Measurements from ENCODE around the gene PAPSS2. TPM values are rescaled to one million over a fixed set of nuclear protein-coding genes. Genes with fewer than 3 reads are reported as not detected.

PAPSS2 gene
- total RNA-seq, 1 experiment from 2014 or later: 14.6 TPM

DNA sequence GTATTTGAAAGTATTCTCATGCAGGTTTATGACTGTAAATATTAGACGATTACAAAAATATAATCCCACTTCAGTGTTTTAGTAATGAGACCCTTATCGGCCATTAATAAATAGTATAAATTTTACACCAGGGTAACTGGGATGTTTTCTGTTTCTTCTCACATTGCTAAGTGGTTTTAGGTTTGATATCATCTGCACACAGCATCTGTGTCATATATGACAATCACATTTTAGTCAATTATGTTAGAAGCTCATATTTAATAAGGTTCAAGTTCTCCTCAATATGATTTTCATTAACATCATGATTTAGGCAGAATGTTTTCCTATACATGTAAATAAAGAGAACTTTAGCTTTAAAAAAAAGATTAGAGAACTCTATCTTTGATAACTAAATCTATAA lies 91.6 kb downstream of the PAPSS2 start:
- no TSS peak for BruUV-seq (replicated peaks)
- no peak overlapping the region for H3K4me2 ChIP-seq (ENCODE audit: low read length)
- H3K4me3 ChIP-seq (replicated peaks in 1 of 2; ENCODE audit: low read depth in 1 of 2, low read length in 2 of 2): no peak overlapping the region
- intact Hi-C loops (cut with micrococcal nuclease): no loop called here
- CTCF ChIA-PET: interaction anchor here (1.3 kb wide), 1 partner anchor 17 kb away, joined by 5 read pairs; no protein-coding TSS in a partner anchor
- H3K9me3 ChIP-seq (ENCODE audit: control insufficient read depth in 1 of 2, insufficient read depth in 1 of 2, low read depth in 1 of 2, low read length in 2 of 2): no peaks in the 10 kb centered on the region
- ATAC-seq (no peak), DNase-seq (ENCODE audit: low read depth, low spot score) (no peak)
- no peak overlapping the region for H2AFZ ChIP-seq (ENCODE audit: low read depth, low read length, poor library complexity, severe bottlenecking)
- peaks cover 0 to 5% of the 10 kb centered on the region in 2 experiments; a peak in 1 of 4 replicates for H3K4me1 ChIP-seq (ENCODE audit: control insufficient read depth in 1 of 2, insufficient read depth in 2 of 2, low read length in 2 of 2)
- no peak overlapping the region for H3K27ac ChIP-seq (ENCODE audit: low read depth, low read length)
- no peaks in the 10 kb centered on the region for H3K9me2 ChIP-seq (ENCODE audit: insufficient read depth)
- H3K79me2 ChIP-seq (ENCODE audit: insufficient read depth, low read length): no peaks in the 10 kb centered on the region
- TF ChIP-seq CBX3 (IDR thresholded peaks at IDR 0.05; ENCODE audit: low read depth): no peak
- no peak for TF ChIP-seq ZNF274 (IDR thresholded peaks at IDR 0.05; ENCODE audit: low read depth, low read length)
- TF ChIP-seq, protein P1, sequence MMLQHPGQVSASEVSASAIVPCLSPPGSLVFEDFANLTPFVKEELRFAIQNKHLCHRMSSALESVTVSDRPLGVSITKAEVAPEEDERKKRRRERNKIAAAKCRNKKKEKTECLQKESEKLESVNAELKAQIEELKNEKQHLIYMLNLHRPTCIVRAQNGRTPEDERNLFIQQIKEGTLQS (IDR thresholded peaks at IDR 0.05): no peak
- no peak for TF ChIP-seq SRF (IDR thresholded peaks at IDR 0.05; ENCODE audit: low read depth)
- TF ChIP-seq POLR2AphosphoS5 (IDR thresholded peaks at IDR 0.05; ENCODE audit: low read depth, low read length): no peak
- TF ChIP-seq SP1 (IDR thresholded peaks at IDR 0.05; ENCODE audit: low read depth): no peak
- TF ChIP-seq TCF7L2 (IDR thresholded peaks at IDR 0.05; ENCODE audit: borderline replicate concordance, extremely low read depth, insufficient read depth, insufficient read length): no peak
- TF ChIP-seq, protein P2, sequence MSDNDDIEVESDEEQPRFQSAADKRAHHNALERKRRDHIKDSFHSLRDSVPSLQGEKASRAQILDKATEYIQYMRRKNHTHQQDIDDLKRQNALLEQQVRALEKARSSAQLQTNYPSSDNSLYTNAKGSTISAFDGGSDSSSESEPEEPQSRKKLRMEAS (IDR thresholded peaks at IDR 0.05): no peak
- peaks cover 10% of the 10 kb centered on the region for H4K20me1 ChIP-seq (ENCODE audit: insufficient read depth)
- no peak overlapping the region for H3K9ac ChIP-seq (ENCODE audit: low read length)
- H3K27me3 ChIP-seq (ENCODE audit: insufficient read depth, low read length): no peaks in the 10 kb centered on the region
- RAD21 ChIA-PET (ENCODE audit: low non-redundant PET in 1 of 2, low total read pairs in 2 of 2, uncharacterized antibody in 2 of 2, unreplicated experiment in 2 of 2): no interaction called here
- H3K36me3 ChIP-seq (ENCODE audit: control insufficient read depth in 1 of 2, insufficient read depth in 2 of 2, low read length in 2 of 2): peaks cover 11 to 15% of the 10 kb centered on the region in 2 experiments; a peak in 3 of 4 replicates
- POLR2A ChIA-PET: no interaction called here

DNA sequence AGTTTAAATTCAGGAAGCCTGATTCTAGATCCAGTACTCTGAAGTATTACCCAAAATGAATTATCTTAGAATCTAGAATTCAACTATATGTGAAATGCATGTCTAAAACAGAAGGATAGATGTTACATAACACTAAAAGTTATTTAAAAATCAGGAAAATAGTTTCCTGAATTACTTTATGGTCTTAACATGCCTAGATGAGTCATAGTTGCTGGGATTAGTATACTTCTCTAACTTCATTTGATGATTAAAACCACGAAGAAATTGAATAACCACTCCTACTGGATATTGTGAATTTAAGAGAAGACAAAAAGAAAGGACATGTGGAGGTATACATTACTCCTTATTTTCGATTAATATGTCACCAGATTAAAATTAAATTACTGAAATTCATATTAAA lies 92.9 kb downstream of the PAPSS2 start:
- Histone ChIP-seq H3K9me3 (ENCODE audit: control insufficient read depth in 1 of 2, insufficient read depth in 1 of 2, low read depth in 1 of 2, low read length in 2 of 2) (no peaks in the 10 kb centered on the region), H3K79me2 (ENCODE audit: insufficient read depth, low read length) (no peaks in the 10 kb centered on the region), H3K27me3 (ENCODE audit: insufficient read depth, low read length) (no peaks in the 10 kb centered on the region), H3K9me2 (ENCODE audit: insufficient read depth) (no peaks in the 10 kb centered on the region), H3K4me3 (replicated peaks in 1 of 2; ENCODE audit: low read depth in 1 of 2, low read length in 2 of 2) (no peak overlapping the region), H2AFZ (ENCODE audit: low read depth, low read length, poor library complexity, severe bottlenecking) (no peak overlapping the region), H3K27ac (ENCODE audit: low read depth, low read length) (no peak overlapping the region), H3K4me2 (ENCODE audit: low read length) (no peak overlapping the region), H4K20me1 (ENCODE audit: insufficient read depth) (peaks cover 6% of the 10 kb centered on the region; the same call in 1 of the 2 replicates), H3K36me3 (ENCODE audit: control insufficient read depth in 1 of 2, insufficient read depth in 2 of 2, low read length in 2 of 2) (peaks cover 11 to 19% of the 10 kb centered on the region in 2 experiments; a peak in 3 of 4 replicates), H3K4me1 (ENCODE audit: control insufficient read depth in 1 of 2, insufficient read depth in 2 of 2, low read length in 2 of 2) (peaks cover 0 to 5% of the 10 kb centered on the region in 2 experiments; a peak in 1 of 4 replicates), H3K9ac (ENCODE audit: low read length) (no peak overlapping the region)
- RAD21 ChIA-PET (ENCODE audit: low non-redundant PET in 1 of 2, low total read pairs in 2 of 2, uncharacterized antibody in 2 of 2, unreplicated experiment in 2 of 2): no interaction called here
- TF ChIP-seq SRF (IDR thresholded peaks at IDR 0.05; ENCODE audit: low read depth): no peak
- BruUV-seq (replicated peaks): no TSS peak
- ATAC-seq: no peak
- intact Hi-C loops (cut with micrococcal nuclease): no loop called here
- no peak for DNase-seq (ENCODE audit: low read depth, low spot score)
- POLR2A ChIA-PET: no interaction called here
- CTCF ChIA-PET: no interaction called here
